Uterus (tissue), 4 donors: ENCODE measurements around the gene HIGD1C. TPM values are rescaled to one million over a fixed set of nuclear protein-coding genes. Genes with fewer than 3 reads are reported as not detected.
"Not testable (repeated sequence)": the region's sequence is repeated elsewhere in the genome, so short reads cannot be mapped to it uniquely, and the experiment has no call there.

Source experiments
- DNase-seq, 2 donors: peaks; one replicate each; pipeline ENCODE4 v3.0.0-alpha.2; 2019 to 2020
- H3K27ac ChIP-seq, 2 donors: fragments of 200-600 bp; sonication (generic); 1 replicate in 1 of 2; 2 replicates in 1 of 2; pipeline ENCODE4 v1.5.1; 2016 to 2018
- H3K27me3 ChIP-seq, 2 donors: fragments of 200-600 bp; sonication (generic); one replicate each; pipeline ENCODE4 v1.5.1; 2018 to 2019; ENCODE audit warnings: control low read depth in 1 of 2
- H3K36me3 ChIP-seq, 2 donors: fragments of 200-600 bp; sonication (generic); one replicate each; pipeline ENCODE4 v1.5.1; 2019; ENCODE audit warnings: control low read depth in 1 of 2
- H3K4me1 ChIP-seq, 2 donors: fragments of 200-600 bp; sonication (generic); one replicate each; pipeline ENCODE4 v1.5.1; 2018 to 2019; ENCODE audit warnings: control low read depth in 1 of 2
- H3K4me3 ChIP-seq, 2 donors: fragments of 200-600 bp; sonication (generic); 1 replicate in 1 of 2; 2 replicates in 1 of 2; pipeline ENCODE4 v1.5.1; 2018 to 2019; ENCODE audit warnings: mild to moderate bottlenecking in 1 of 2
- H3K9me3 ChIP-seq, 2 donors: fragments of 200-600 bp; sonication (generic); one replicate each; pipeline ENCODE4 v1.5.1; 2019; ENCODE audit warnings: control low read depth in 1 of 2
- CTCF ChIP-seq, 4 experiments: fragments of 200-600 bp in 2 of 4; fragments of 450-650 bp in 2 of 4; sonication (generic) in 2 of 4; IDR thresholded peaks; one replicate each; pipeline ENCODE4 v1.5.1; 2016 to 2019; ENCODE audit warnings: antibody characterized with exemption in 4 of 4, mild to moderate bottlenecking in 2 of 4, moderate library complexity in 1 of 4
- POLR2A ChIP-seq, 2 donors: fragments of 450-650 bp; IDR thresholded peaks; one replicate each; pipeline ENCODE4 v1.6.1; 2016; ENCODE audit warnings: antibody characterized with exemption in 2 of 2, mild to moderate bottlenecking in 1 of 2, moderate library complexity in 1 of 2
- intact Hi-C: fragments of 100-400 bp; cut with DNase I; formaldehyde crosslinking; loops from one replicate; pipeline ENCODE4 v1.15.1; 2023; ENCODE audit warnings: low total_unique reads
- total RNA-seq, 4 donors: library from RNA; depleted of rRNA in 3 of 4; stranded (reverse); fragments of >200 nt in 3 of 4; gene quantifications; one replicate each; pipeline versions ENCODE4 v1.1.0 to v1.2.4, GENCODE V29; 2014 to 2023
- donor health status: DM: yes; HTN: yes; CAD: no.

The HIGD1C gene
- not detected for total RNA-seq

DNA sequence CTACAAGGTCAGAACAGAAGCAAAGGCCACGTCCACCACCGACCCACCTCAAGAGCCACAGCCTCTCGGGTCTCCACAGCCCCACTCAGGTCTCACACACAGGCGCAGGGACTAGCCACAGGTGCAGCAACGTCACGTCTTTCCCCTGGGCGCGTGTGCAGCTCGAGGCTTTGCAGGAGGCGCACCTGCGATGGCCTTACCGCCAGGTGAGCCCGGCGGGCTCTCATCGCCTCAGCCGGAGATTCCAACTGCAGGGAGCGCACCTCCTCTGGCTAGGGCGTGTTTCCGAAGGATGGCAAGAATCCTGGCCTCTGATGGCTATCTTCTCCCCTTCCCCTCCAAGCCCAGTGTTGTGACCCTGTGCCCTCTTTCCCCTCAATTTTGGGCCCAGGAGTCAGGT lies at the start of gene HIGD1C:
Gene HIGD1C (plus strand): TSS at position 35 of the 400 bp plus-strand sequence. CDS start 1,455 bp downstream, outside the sequence.
- Histone ChIP-seq H3K4me3 (no peak within 1 kb of the TSS), H3K36me3 (no peaks in the 10 kb centered on the region), H3K27ac (no peak within 1 kb of the TSS), H3K9me3 (no peaks in the 10 kb centered on the region), H3K4me1 (no peaks in the 10 kb centered on the region), H3K27me3 (no peaks in the 10 kb centered on the region)
- DNase-seq: no peak
- intact Hi-C loops: no loop called here
- no peak for TF ChIP-seq CTCF (IDR thresholded peaks at IDR 0.05)

DNA sequence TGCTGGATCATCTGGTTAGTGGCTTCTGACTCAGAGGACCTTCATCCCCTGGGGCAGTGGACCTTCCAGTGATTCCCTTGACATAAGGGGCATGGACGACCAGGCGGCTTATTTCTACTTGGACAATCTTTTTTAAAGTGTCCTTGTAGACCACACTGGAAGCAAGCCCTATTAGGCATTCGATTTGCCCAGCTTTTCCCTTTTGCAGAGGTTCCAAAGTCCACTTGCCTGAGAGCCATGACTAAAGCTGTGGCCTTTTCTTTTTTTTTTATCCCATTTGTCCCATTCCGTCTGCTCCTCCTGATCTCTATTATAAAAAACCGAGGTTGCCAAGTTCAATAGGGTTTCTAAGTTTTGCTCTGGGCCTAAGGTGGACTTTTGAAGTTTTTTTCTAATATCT lies 43.9 kb upstream of the HIGD1C start:
- intact Hi-C loops: not testable (repeated sequence)

DNA sequence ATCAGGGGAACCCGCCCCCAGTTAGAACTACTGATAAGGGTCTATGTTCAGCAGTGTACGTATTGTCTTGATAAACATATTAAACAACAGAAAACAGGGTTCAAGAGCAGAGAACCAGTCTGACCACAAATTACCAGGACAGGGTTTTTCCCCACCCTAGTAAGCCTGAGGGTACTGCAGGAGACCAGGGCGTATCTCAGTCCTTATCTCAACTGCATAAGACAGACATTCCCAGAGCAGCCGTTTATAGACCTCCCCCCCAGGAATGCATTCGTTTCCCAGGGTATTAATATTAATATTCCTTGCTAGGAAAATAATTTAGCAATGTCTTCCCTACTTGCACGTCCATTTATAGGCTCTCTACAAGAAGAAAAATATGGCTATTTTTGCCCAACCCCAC lies 40.0 kb upstream of the HIGD1C start:
- intact Hi-C loops, H3K27me3 ChIP-seq, H3K9me3 ChIP-seq, H3K4me1 ChIP-seq, DNase-seq, H3K4me3 ChIP-seq, H3K36me3 ChIP-seq, H3K27ac ChIP-seq: not testable (repeated sequence)

More for the DNA sequence above, 43.9 kb upstream of the HIGD1C start:
- H3K9me3 ChIP-seq, H3K4me3 ChIP-seq, H3K4me1 ChIP-seq, H3K27ac ChIP-seq, H3K27me3 ChIP-seq, H3K36me3 ChIP-seq, DNase-seq: not testable (repeated sequence)

DNA sequence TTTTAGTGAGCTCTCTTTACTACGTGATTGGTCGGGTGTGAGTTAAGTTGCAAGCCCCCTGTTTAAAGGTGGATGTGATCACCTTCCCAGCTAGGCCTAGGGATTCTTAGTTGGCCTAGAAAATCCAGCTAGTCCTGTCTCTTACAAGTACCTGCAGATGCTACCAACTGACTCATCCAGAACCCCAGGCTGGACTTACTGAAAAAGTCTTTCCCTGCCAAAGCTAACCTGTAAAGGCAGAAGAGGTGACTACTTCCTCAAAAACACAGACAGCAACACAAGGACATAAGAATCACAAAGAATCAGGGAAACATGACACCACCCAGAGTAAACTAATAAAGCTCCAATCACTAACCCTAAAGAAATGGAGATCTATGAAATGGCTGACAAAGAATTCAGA lies 39.1 kb upstream of the HIGD1C start:
- intact Hi-C loops: no loop called here

DNA sequence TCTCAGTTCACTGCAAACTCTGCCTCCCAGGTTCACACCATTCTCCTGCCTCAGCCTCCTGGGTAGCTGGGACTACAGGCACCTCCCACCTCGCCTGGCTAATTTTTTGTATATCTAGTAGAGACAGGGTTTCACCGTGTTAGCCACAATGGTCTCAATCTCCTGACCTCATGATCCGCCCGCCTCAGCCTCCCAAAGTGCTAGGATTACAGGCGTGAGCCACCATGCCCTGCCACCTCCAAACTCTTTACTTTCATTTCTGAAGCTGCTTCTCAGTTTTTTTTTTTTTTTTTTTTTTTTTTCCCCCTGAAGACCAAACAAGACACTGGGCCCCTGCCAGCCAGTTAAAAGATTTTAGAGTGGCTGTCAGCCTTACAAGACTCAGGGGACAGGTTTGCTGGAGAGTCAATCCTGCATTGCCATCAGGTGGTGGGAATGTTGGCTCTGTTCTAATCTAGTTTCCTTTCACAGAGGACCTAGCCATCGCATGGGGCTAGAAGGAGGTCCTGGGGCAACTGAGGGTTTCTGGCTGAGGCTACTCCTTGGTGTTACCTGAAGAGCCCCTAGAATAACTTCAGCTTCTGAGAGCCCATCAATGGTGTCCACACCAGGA lies 37.4 kb upstream of the HIGD1C start:
- Histone ChIP-seq H3K27me3 (no peaks in the 10 kb centered on the region), H3K4me3 (no peak overlapping the region), H3K9me3 (peaks cover 0 to 10% of the 10 kb centered on the region in 2 donors), H3K4me1 (no peaks in the 10 kb centered on the region), H3K36me3 (no peaks in the 10 kb centered on the region), H3K27ac (no peak overlapping the region)
- intact Hi-C loops: no loop called here
- DNase-seq: no peak
- no peak for TF ChIP-seq CTCF (IDR thresholded peaks at IDR 0.05)
- TF ChIP-seq POLR2A (IDR thresholded peaks at IDR 0.05): no peak

More for the DNA sequence above, 39.1 kb upstream of the HIGD1C start:
- H3K27ac ChIP-seq: no peak overlapping the region
- H3K4me3 ChIP-seq: no peak overlapping the region
- H3K4me1 ChIP-seq: no peaks in the 10 kb centered on the region
- DNase-seq: no peak
- H3K9me3 ChIP-seq: peaks cover 0 to 10% of the 10 kb centered on the region in 2 donors
- H3K27me3 ChIP-seq: no peaks in the 10 kb centered on the region
- TF ChIP-seq POLR2A (IDR thresholded peaks at IDR 0.05): no peak
- TF ChIP-seq CTCF (IDR thresholded peaks at IDR 0.05): no peak
- no peaks in the 10 kb centered on the region for H3K36me3 ChIP-seq

DNA sequence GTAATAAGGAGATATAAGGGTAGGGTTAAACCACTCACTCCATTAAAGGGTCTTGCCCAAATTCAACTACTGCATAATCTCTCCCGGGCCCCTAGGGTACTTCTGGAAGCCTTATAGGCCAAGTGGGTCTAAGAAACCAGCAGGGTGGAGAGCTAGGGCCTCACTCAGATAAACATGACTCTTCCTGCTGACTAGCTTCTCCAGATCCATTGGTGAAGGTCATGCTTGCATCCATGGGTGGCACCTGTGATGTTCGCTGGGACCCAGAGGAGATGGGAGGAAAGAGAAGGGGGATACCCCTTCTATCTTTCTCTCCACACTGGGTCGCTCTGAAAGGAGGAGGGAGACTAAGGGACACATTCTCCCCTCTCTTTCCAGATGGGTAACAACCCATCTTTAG lies 36.1 kb upstream of the HIGD1C start:
- intact Hi-C loops: no loop called here
- Histone ChIP-seq H3K27ac (no peak overlapping the region), H3K36me3 (no peaks in the 10 kb centered on the region), H3K4me3 (no peak overlapping the region), H3K4me1 (no peaks in the 10 kb centered on the region), H3K9me3 (peaks cover 0 to 10% of the 10 kb centered on the region in 2 donors), H3K27me3 (no peaks in the 10 kb centered on the region)
- no peak for TF ChIP-seq POLR2A (IDR thresholded peaks at IDR 0.05)
- TF ChIP-seq CTCF (IDR thresholded peaks at IDR 0.05): no peak
- DNase-seq: no peak
